Suprapubic skin (tissue), 4 donors: Measurements from ENCODE around the gene GREM2. TPM values are rescaled to one million over a fixed set of nuclear protein-coding genes. Genes with fewer than 3 reads are reported as not detected.
A peak's percentile ranks its signal among the peaks of the same experiment; 100 is the strongest.

Experiments
- DNase-seq, 2 donors: peaks; one replicate each; pipeline ENCODE4 v3.0.0-alpha.2; 2019; ENCODE audit warnings: low spot score in 2 of 2
- H3K27ac ChIP-seq: fragments of 200-600 bp; sonication (generic); one replicate; pipeline ENCODE4 v1.5.1; 2019
- H3K27me3 ChIP-seq: fragments of 200-600 bp; sonication (generic); one replicate; pipeline ENCODE4 v1.5.1; 2019
- H3K36me3 ChIP-seq: fragments of 200-600 bp; sonication (generic); one replicate; pipeline ENCODE4 v1.5.1; 2019
- H3K4me1 ChIP-seq: fragments of 200-600 bp; sonication (generic); one replicate; pipeline ENCODE4 v1.5.1; 2019
- H3K4me3 ChIP-seq: fragments of 200-600 bp; sonication (generic); one replicate; pipeline ENCODE4 v1.5.1; 2019; ENCODE audit warnings: mild to moderate bottlenecking
- H3K9me3 ChIP-seq: fragments of 200-600 bp; sonication (generic); one replicate; pipeline ENCODE4 v1.5.1; 2019
- EP300 ChIP-seq: sonication (generic); formaldehyde crosslinking; IDR thresholded peaks from one replicate; pipeline ENCODE4 v1.6.1; 2017; ENCODE audit warnings: antibody characterized with exemption
- POLR2A ChIP-seq, 2 donors: fragments of 450-650 bp; IDR thresholded peaks; one replicate each; pipeline ENCODE4 v1.6.1; 2017; ENCODE audit warnings: antibody characterized with exemption in 2 of 2, mild to moderate bottlenecking in 2 of 2, moderate library complexity in 2 of 2
- POLR2AphosphoS5 ChIP-seq, 3 donors: sonication (generic); formaldehyde crosslinking; IDR thresholded peaks; one replicate each; pipeline ENCODE4 v1.6.1; 2017; ENCODE audit warnings: antibody characterized with exemption in 3 of 3
- WGBS: methylation state at CpG from one replicate; pipeline ENCODE4 v1.1.5; 2018; 5-methylcytosine and 5-hydroxymethylcytosine counted together
- total RNA-seq, 4 donors: library from RNA; depleted of rRNA; stranded (reverse); fragments of >200 nt; gene quantifications; one replicate each; pipeline ENCODE4 v1.1.0, GENCODE V29; 2016
- TF ChIP-seq, protein P1 (sequence below), 2 donors: fragments of 200-600 bp in 1 of 2; fragments of 450-650 bp in 1 of 2; sonication (generic) in 1 of 2; IDR thresholded peaks; one replicate each; pipeline ENCODE4 v1.5.1; 2016 to 2019; ENCODE audit warnings: antibody characterized with exemption in 2 of 2, mild to moderate bottlenecking in 1 of 2, moderate library complexity in 1 of 2

The GREM2 gene
- total RNA-seq, 4 donors from 2014 or later: 0.11 to 1.3 (median 0.38) TPM

DNA sequence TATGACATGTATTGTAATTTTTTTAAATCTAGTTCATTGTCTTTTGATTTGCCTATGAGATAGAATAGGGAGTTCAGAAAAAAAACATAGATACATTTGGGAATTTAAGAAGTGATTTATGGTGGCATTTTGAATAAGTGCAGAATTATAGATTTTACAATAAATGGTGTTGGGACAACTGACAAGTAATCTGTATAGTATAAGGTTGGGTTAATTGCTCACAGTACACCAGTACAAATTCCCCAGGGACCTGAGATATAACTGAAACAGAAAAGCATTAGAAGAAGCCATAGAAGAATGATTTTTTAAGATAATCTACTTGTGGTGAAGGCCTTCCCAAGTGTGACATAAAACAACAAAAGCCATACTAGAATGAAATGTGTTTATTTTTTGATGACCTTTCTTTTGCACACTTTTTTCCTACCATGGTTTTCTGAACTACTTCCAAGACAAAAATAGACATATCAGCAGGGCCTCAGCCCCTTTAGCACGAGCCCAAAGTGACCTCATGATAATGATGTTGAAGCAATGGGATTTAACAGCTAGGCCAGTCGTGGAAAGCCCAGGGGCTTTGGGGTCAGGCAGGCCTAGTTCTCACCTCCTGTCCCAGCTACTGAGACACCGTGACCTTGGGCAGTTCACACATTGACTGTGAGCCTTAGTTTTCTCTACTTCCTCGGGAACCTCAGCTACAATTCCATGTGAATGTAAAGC is 87.4 kb downstream of the GREM2 start:
- TF ChIP-seq EP300: no peak
- TF ChIP-seq POLR2A (IDR thresholded peaks at IDR 0.05): no peak
- TF ChIP-seq POLR2AphosphoS5 (IDR thresholded peaks at IDR 0.05): no peak
- TF ChIP-seq, protein P1, sequence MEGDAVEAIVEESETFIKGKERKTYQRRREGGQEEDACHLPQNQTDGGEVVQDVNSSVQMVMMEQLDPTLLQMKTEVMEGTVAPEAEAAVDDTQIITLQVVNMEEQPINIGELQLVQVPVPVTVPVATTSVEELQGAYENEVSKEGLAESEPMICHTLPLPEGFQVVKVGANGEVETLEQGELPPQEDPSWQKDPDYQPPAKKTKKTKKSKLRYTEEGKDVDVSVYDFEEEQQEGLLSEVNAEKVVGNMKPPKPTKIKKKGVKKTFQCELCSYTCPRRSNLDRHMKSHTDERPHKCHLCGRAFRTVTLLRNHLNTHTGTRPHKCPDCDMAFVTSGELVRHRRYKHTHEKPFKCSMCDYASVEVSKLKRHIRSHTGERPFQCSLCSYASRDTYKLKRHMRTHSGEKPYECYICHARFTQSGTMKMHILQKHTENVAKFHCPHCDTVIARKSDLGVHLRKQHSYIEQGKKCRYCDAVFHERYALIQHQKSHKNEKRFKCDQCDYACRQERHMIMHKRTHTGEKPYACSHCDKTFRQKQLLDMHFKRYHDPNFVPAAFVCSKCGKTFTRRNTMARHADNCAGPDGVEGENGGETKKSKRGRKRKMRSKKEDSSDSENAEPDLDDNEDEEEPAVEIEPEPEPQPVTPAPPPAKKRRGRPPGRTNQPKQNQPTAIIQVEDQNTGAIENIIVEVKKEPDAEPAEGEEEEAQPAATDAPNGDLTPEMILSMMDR (IDR thresholded peaks at IDR 0.05): no peak
- no peak overlapping the region for H3K27ac ChIP-seq
- no peaks in the 10 kb centered on the region for H3K27me3 ChIP-seq
- H3K4me1 ChIP-seq: no peaks in the 10 kb centered on the region
- no peaks in the 10 kb centered on the region for H3K9me3 ChIP-seq
- H3K36me3 ChIP-seq: no peaks in the 10 kb centered on the region
- WGBS: 70% methylated on average over 4 of the region's 4 CpGs
- no peak overlapping the region for H3K4me3 ChIP-seq
- no peak for DNase-seq

DNA sequence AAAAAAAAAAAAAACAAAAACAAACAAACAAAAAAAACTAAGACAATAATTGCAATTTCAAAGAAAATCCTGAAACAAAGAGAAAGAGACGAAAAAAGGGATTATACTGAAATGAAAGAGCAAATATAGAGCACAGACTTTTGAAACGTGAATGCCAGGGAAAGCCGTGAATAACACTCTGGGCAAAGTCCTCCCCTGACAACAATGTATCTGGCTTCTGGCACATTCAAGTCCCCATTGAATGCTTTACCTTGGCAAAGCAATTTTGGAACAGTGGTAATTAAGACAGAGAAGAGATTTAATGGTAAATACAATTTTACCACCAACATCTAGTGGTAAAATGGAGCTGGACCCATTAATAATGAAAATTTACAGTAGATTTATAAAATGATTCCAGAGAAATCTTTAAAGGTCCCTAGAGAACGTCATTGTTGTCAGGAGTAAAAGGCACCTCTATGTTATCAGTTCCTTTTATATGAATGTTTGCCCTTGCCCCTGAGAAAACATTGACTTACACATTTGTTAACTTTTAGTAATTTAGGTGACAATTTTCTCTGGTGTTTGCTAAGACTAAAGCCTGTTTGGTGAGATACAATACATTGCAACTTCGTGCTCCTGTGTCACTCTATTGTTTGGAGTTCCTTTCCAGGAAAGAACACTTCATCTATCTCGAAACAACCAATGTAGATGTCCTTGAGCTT is 89.7 kb downstream of the GREM2 start:
- no peaks in the 10 kb centered on the region for H3K36me3 ChIP-seq
- no peaks in the 10 kb centered on the region for H3K27me3 ChIP-seq
- no peaks in the 10 kb centered on the region for H3K4me1 ChIP-seq
- TF ChIP-seq, protein P1 (IDR thresholded peaks at IDR 0.05): no peak
- TF ChIP-seq EP300 (no peak), POLR2A (IDR thresholded peaks at IDR 0.05) (no peak), POLR2AphosphoS5 (IDR thresholded peaks at IDR 0.05) (no peak)
- no peak overlapping the region for H3K4me3 ChIP-seq
- DNase-seq: no peak
- H3K9me3 ChIP-seq: no peaks in the 10 kb centered on the region
- no peak overlapping the region for H3K27ac ChIP-seq
- 85% methylated on average over 6 of the region's 6 CpGs for WGBS

- H3K27ac ChIP-seq: peak overlapping the region; percentile 14
- TF ChIP-seq, protein P1 (IDR thresholded peaks at IDR 0.05): no peak
- 76% methylated on average over 4 of the region's 4 CpGs for WGBS
- H3K4me3 ChIP-seq: no peak overlapping the region
- DNase-seq: no peak
- no peaks in the 10 kb centered on the region for H3K36me3 ChIP-seq
- no peaks in the 10 kb centered on the region for H3K27me3 ChIP-seq
- H3K9me3 ChIP-seq: no peaks in the 10 kb centered on the region
- no peaks in the 10 kb centered on the region for H3K4me1 ChIP-seq
Observed at GRCh38 chr1:240517891-240518290, 94.1 kb downstream of the GREM2 start.

GRCh38 chr1:240516069-240516468 is 95.9 kb downstream of the GREM2 start:
- no peak for DNase-seq
- no peak for TF ChIP-seq POLR2A (IDR thresholded peaks at IDR 0.05)
- TF ChIP-seq POLR2AphosphoS5 (IDR thresholded peaks at IDR 0.05): no peak
- TF ChIP-seq, protein P1 (IDR thresholded peaks at IDR 0.05): no peak
- no peak for TF ChIP-seq EP300
- no peak overlapping the region for H3K4me3 ChIP-seq
- no peaks in the 10 kb centered on the region for H3K9me3 ChIP-seq
- no peaks in the 10 kb centered on the region for H3K4me1 ChIP-seq
- no peaks in the 10 kb centered on the region for H3K36me3 ChIP-seq
- WGBS: 94% methylated on average over 2 of the region's 2 CpGs
- H3K27ac ChIP-seq: no peak overlapping the region
- H3K27me3 ChIP-seq: no peaks in the 10 kb centered on the region

GRCh38 chr1:240515505-240515904 is 96.5 kb downstream of the GREM2 start:
- Histone ChIP-seq H3K27me3 (no peaks in the 10 kb centered on the region), H3K4me3 (no peak overlapping the region), H3K4me1 (no peaks in the 10 kb centered on the region), H3K9me3 (no peaks in the 10 kb centered on the region), H3K27ac (no peak overlapping the region), H3K36me3 (no peaks in the 10 kb centered on the region)
- TF ChIP-seq, protein P1 (IDR thresholded peaks at IDR 0.05): no peak
- no peak for TF ChIP-seq POLR2A (IDR thresholded peaks at IDR 0.05)
- no peak for TF ChIP-seq EP300
- no peak for TF ChIP-seq POLR2AphosphoS5 (IDR thresholded peaks at IDR 0.05)
- 50% methylated on average over 1 of the region's 1 CpG for WGBS
- no peak for DNase-seq
